Lung (tissue), 12 donors: ENCODE data around the gene RBM33. TPM values are rescaled to one million over a fixed set of nuclear protein-coding genes. Genes with fewer than 3 reads are reported as not detected.
A peak's percentile ranks its signal among the peaks of the same experiment; 100 is the strongest.

Experiments used
- ATAC-seq: fragments of 200-7000 bp; cut with Tn5 transposase; one replicate; pipeline ENCODE4 v1.9.1; 2020; ENCODE audit warnings: moderate number of reproducible peaks; ENCODE audit not compliant: insufficient read depth, low FRiP score
- DNase-seq, 3 donors: peaks; one replicate each; pipeline ENCODE4 v3.0.0-alpha.2; 2013 to 2017
- H3K27ac ChIP-seq, 2 donors: one replicate each; pipeline ENCODE4 v1.5.1; 2013; ENCODE audit warnings: mild to moderate bottlenecking in 2 of 2, moderate library complexity in 2 of 2, control low read depth in 1 of 2, inconsistent platforms in 1 of 2, low read depth in 1 of 2, low read length in 1 of 2
- H3K27me3 ChIP-seq, 3 donors: one replicate each; pipeline ENCODE4 v1.5.1; 2013; ENCODE audit warnings: low read length in 2 of 3; ENCODE audit not compliant: control insufficient read depth in 3 of 3, insufficient read depth in 3 of 3
- H3K36me3 ChIP-seq, 4 donors: one replicate each; pipeline ENCODE4 v1.5.1; 2013; ENCODE audit warnings: low read length in 4 of 4, mild to moderate bottlenecking in 1 of 4, moderate library complexity in 1 of 4; ENCODE audit not compliant: control insufficient read depth in 4 of 4, insufficient read depth in 4 of 4
- H3K4me1 ChIP-seq, 5 donors: one replicate each; pipeline ENCODE4 v1.5.1; 2013; ENCODE audit warnings: low read length in 5 of 5, mild to moderate bottlenecking in 2 of 5, moderate library complexity in 1 of 5; ENCODE audit not compliant: control insufficient read depth in 5 of 5, insufficient read depth in 5 of 5
- H3K4me3 ChIP-seq: one replicate; pipeline ENCODE4 v1.5.1; 2013; ENCODE audit warnings: mild to moderate bottlenecking, control low read depth, moderate library complexity
- H3K9ac ChIP-seq, 2 donors: one replicate each; pipeline ENCODE4 v1.5.1; 2013; ENCODE audit warnings: low read length in 2 of 2, control low read depth in 1 of 2; ENCODE audit not compliant: insufficient read depth in 1 of 2
- H3K9me3 ChIP-seq, 4 donors: one replicate each; pipeline ENCODE4 v1.5.1; 2013; ENCODE audit warnings: low read length in 3 of 4, mild to moderate bottlenecking in 1 of 4, moderate library complexity in 1 of 4; ENCODE audit not compliant: control insufficient read depth in 4 of 4, insufficient read depth in 3 of 4
- CTCF ChIP-seq: IDR thresholded peaks from 2 replicates; pipeline ENCODE4 v1.5.1; 2012; ENCODE audit warnings: mild to moderate bottlenecking; ENCODE audit errors: control extremely low read depth, extremely low read depth
- WGBS, 2 donors: extraction: QIAGEN DNeasy Blood & Tissue Kit; methylation state at CpG; one replicate each; pipeline ENCODE4 v1.1.7; 2013; 5-methylcytosine and 5-hydroxymethylcytosine counted together
- polyA plus RNA-seq, 2 donors: library from polyadenylated mRNA; stranded (reverse); fragments of 200-250 nt; gene quantifications; one replicate each; pipeline ENCODE4 v1.2.1, GENCODE V29; 2013
- total RNA-seq, 2 donors: library from RNA; depleted of rRNA in 1 of 2; stranded (reverse); fragments of >200 nt in 1 of 2; gene quantifications; one replicate each; pipeline ENCODE4 v1.2.1, GENCODE V29; 2014 to 2021
- donor health status: control.
- donor health status: control.
- donor health status: Bipolar disorder and iron deficiency.
- donor health status: healthy.
- donor health status: DM: yes; HTN: yes; CAD: no.

The RBM33 gene
- total and polyA plus RNA-seq, 4 donors = 15.3 to 99.6 (median 43.2) TPM

GRCh38 chr7:155805826-155806095 is 161.3 kb downstream of the RBM33 start:
- no peak for ATAC-seq
- Histone ChIP-seq H3K27me3 (peaks cover 0 to 61% (median 41%) of the 10 kb centered on the region in 3 donors), H3K4me1 (peaks cover 0 to 44% (median 4%) of the 10 kb centered on the region in 5 donors), H3K4me3 (no peak overlapping the region), H3K27ac (peak overlapping the region in 1 of 2 donors; percentile 84), H3K9me3 (peaks cover 0 to 4% (median 0%) of the 10 kb centered on the region in 4 donors), H3K36me3 (no peaks in the 10 kb centered on the region), H3K9ac (no peak overlapping the region)
- no peak for TF ChIP-seq CTCF
- WGBS, 2 donors = 3 to 4% methylated on average over 12 to 18 of the region's 18 CpGs
- DNase-seq = no peak

- Histone ChIP-seq H3K27ac (peak overlapping the region in 1 of 2 donors; percentile 84), H3K4me1 (peaks cover 0 to 46% (median 4%) of the 10 kb centered on the region in 5 donors), H3K36me3 (no peaks in the 10 kb centered on the region), H3K9ac (no peak overlapping the region), H3K4me3 (no peak overlapping the region), H3K9me3 (peaks cover 0 to 4% (median 0%) of the 10 kb centered on the region in 4 donors), H3K27me3 (peaks cover 0 to 60% (median 43%) of the 10 kb centered on the region in 3 donors)
- ATAC-seq (no peak), DNase-seq (no peak)
- WGBS, 2 donors = 15 to 23% methylated on average over 45 to 47 of the region's 47 CpGs
- TF ChIP-seq CTCF = no peak
These were observed 161.8 kb downstream of the RBM33 start for GRCh38 chr7:155806096-155806871.

GRCh38 chr7:155807065-155807671 is 162.7 kb downstream of the RBM33 start:
- Histone ChIP-seq H3K27ac (peak overlapping the region in 1 of 2 donors; percentile 91), H3K4me3 (no peak overlapping the region), H3K27me3 (peaks cover 0 to 60% (median 42%) of the 10 kb centered on the region in 3 donors), H3K36me3 (no peaks in the 10 kb centered on the region), H3K4me1 (peaks cover 0 to 50% (median 4%) of the 10 kb centered on the region in 5 donors), H3K9ac (no peak overlapping the region), H3K9me3 (peaks cover 0 to 4% (median 0%) of the 10 kb centered on the region in 4 donors)
- 14 to 19% methylated on average over 19 of the region's 19 CpGs for WGBS, 2 donors
- peak; percentile 45 to 65 (median 53) for DNase-seq
- no peak for ATAC-seq
- TF ChIP-seq CTCF = no peak
